NCI-H1694 (cell line): Measurements from ENCODE around the gene ZFP28.

Source experiments
- DNase-seq: peaks from one replicate; lab custom pipeline; 2025; lab: John Stamatoyannopoulos, UW

The ZFP28 gene

GRCh38 chr19:56596676-56597075 lies 57.9 kb downstream of the ZFP28 start:
- DNase-seq = no peak

GRCh38 chr19:56597696-56598095 lies 58.9 kb downstream of the ZFP28 start:
- DNase-seq = no peak

DNA sequence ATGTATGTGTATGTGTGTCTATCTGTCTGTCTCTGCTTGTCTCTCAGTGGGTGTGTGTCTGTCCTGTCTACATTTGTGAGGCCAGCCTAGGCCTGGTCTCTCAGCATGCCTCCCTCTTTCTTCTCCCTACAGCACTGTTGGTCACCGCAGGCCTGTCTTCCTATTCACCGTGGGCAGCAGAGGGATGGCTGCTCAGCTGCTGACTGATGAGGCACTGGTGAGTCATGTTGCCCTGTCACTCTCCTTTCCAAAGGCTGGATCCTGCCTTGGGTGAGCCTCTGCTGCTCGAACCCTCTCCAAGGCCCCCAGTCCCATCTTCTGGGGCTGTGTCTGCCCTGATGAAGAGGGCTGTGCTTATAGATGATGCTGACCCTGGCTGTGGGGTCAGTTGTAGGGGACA lies 62.6 kb downstream of the ZFP28 start:
- no peak for DNase-seq

- DNase-seq = no peak
These were observed 65.1 kb downstream of the ZFP28 start for GRCh38 chr19:56603829-56604228.
